A549 (cell line): ENCODE measurements around the gene BPIFB3.

Source experiments
- NFE2L2 ChIP-seq: fragments of 150-350 bp; conservative IDR thresholded peaks from 2 replicates; pipeline ENCODE4 v1.6.1; 2014; ENCODE audit warnings: low read length
- POLR2A ChIP-seq: IDR thresholded peaks from 2 replicates; pipeline ENCODE4 v1.6.1; 2012; ENCODE audit warnings: mild to moderate bottlenecking, low read length
- RFX5 ChIP-seq: fragments of 450-650 bp; IDR thresholded peaks from 2 replicates; pipeline ENCODE4 v1.7.1; 2014; ENCODE audit warnings: antibody characterized with exemption, mild to moderate bottlenecking, moderate library complexity
- TF ChIP-seq, protein P1 (sequence below): fragments of 250-450 bp; sonication (Bioruptor Pico); IDR thresholded peaks from 2 replicates; pipeline ENCODE4 v1.5.0; 2020; ENCODE audit warnings: low read depth, mild to moderate bottlenecking, moderate library complexity
- TF ChIP-seq, protein P2 (sequence below): fragments of >200 bp; sonication (Bioruptor Twin); formaldehyde crosslinking; IDR thresholded peaks from 3 replicates; pipeline ENCODE4 v1.5.1; 2016

DNA sequence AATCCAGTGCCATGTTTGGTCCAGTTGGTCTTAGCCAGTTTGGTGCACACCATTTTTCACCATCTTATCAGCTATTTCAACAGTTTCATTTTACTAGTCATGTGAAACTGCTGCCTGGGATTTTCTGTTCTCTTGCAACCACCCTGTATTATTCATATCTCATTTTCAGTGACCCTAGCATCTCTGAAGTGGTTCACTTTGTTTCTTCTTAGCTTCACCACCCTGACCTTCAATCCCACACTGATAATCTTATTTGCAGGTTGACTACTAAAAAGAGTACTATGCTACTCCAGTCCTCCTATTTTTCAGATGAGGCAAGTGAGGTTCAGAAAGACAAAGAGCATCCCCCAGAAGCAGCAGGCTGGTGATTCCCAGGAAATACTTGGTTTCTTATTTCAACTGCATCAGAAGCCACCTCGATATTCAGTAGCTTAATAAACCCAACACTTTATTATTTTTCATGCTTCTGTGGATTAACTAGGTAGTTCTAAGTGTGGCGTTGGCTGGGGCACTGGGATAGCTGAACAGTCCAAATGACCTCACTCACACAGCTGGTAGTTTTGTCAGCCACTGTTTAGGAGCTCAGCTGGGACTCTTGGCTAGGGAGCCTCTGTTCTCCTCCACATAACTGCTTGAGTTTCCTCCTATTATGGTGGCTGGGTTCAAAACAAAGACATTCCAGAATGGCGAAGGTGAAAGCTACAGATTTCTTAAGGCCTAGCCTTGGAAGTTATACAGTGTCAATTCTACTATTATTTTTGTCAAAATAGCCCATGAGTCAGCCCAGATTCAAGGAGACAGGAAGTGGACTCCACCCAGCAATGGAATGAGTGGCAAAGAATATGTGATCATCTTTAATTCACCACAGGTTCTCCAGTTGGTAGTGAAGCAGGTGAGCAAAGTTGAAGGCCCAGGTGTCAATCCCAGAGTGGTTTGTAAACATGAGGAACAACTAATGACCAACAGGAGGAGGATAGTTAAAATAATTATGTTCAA lies 66.3 kb downstream of the BPIFB3 start:
- TF ChIP-seq, protein P1, sequence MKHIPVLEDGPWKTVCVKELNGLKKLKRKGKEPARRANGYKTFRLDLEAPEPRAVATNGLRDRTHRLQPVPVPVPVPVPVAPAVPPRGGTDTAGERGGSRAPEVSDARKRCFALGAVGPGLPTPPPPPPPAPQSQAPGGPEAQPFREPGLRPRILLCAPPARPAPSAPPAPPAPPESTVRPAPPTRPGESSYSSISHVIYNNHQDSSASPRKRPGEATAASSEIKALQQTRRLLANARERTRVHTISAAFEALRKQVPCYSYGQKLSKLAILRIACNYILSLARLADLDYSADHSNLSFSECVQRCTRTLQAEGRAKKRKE (CRISPR knock-in tag), result no peak
- TF ChIP-seq RFX5, result no peak
- TF ChIP-seq, protein P2, sequence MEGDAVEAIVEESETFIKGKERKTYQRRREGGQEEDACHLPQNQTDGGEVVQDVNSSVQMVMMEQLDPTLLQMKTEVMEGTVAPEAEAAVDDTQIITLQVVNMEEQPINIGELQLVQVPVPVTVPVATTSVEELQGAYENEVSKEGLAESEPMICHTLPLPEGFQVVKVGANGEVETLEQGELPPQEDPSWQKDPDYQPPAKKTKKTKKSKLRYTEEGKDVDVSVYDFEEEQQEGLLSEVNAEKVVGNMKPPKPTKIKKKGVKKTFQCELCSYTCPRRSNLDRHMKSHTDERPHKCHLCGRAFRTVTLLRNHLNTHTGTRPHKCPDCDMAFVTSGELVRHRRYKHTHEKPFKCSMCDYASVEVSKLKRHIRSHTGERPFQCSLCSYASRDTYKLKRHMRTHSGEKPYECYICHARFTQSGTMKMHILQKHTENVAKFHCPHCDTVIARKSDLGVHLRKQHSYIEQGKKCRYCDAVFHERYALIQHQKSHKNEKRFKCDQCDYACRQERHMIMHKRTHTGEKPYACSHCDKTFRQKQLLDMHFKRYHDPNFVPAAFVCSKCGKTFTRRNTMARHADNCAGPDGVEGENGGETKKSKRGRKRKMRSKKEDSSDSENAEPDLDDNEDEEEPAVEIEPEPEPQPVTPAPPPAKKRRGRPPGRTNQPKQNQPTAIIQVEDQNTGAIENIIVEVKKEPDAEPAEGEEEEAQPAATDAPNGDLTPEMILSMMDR, result no peak
- no peak for TF ChIP-seq POLR2A
- TF ChIP-seq NFE2L2, result no peak
